Suprapubic skin (tissue), 4 donors: ENCODE data around the gene DIP2C.

Experiments used
- POLR2A ChIP-seq, 2 donors: fragments of 450-650 bp; IDR thresholded peaks; one replicate each; pipeline ENCODE4 v1.6.1; 2017; ENCODE audit warnings: antibody characterized with exemption in 2 of 2, mild to moderate bottlenecking in 2 of 2, moderate library complexity in 2 of 2
- POLR2AphosphoS5 ChIP-seq, 3 donors: sonication (generic); formaldehyde crosslinking; IDR thresholded peaks; one replicate each; pipeline ENCODE4 v1.6.1; 2017; ENCODE audit warnings: antibody characterized with exemption in 3 of 3
- TF ChIP-seq, protein P1 (sequence below), 2 donors: fragments of 200-600 bp in 1 of 2; fragments of 450-650 bp in 1 of 2; sonication (generic) in 1 of 2; IDR thresholded peaks; one replicate each; pipeline ENCODE4 v1.5.1; 2016 to 2019; ENCODE audit warnings: antibody characterized with exemption in 2 of 2, mild to moderate bottlenecking in 1 of 2, moderate library complexity in 1 of 2

GRCh38 chr10:224571-224970 lies 464.9 kb downstream of the DIP2C start:
- TF ChIP-seq, protein P1, sequence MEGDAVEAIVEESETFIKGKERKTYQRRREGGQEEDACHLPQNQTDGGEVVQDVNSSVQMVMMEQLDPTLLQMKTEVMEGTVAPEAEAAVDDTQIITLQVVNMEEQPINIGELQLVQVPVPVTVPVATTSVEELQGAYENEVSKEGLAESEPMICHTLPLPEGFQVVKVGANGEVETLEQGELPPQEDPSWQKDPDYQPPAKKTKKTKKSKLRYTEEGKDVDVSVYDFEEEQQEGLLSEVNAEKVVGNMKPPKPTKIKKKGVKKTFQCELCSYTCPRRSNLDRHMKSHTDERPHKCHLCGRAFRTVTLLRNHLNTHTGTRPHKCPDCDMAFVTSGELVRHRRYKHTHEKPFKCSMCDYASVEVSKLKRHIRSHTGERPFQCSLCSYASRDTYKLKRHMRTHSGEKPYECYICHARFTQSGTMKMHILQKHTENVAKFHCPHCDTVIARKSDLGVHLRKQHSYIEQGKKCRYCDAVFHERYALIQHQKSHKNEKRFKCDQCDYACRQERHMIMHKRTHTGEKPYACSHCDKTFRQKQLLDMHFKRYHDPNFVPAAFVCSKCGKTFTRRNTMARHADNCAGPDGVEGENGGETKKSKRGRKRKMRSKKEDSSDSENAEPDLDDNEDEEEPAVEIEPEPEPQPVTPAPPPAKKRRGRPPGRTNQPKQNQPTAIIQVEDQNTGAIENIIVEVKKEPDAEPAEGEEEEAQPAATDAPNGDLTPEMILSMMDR (IDR thresholded peaks at IDR 0.05) = no peak
- TF ChIP-seq POLR2AphosphoS5 (IDR thresholded peaks at IDR 0.05) (no peak), POLR2A (IDR thresholded peaks at IDR 0.05) (no peak)
